Sigmoid colon (tissue), 7 donors: ENCODE results near the gene CACNA1A. TPM values are rescaled to one million over a fixed set of nuclear protein-coding genes. Genes with fewer than 3 reads are reported as not detected.

Experiments used
- DNase-seq: peaks from one replicate; pipeline ENCODE4 v3.0.0-alpha.2; 2019
- H3K27ac ChIP-seq, 4 donors: fragments of 200-600 bp; sonication (generic); one replicate each; pipeline ENCODE4 v1.5.1; 2016 to 2019; ENCODE audit warnings: mild to moderate bottlenecking in 1 of 4
- H3K27me3 ChIP-seq, 3 donors: fragments of 200-600 bp; sonication (generic); one replicate each; pipeline ENCODE4 v1.5.1; 2019; ENCODE audit warnings: mild to moderate bottlenecking in 1 of 3
- H3K36me3 ChIP-seq, 4 donors: fragments of 200-600 bp; sonication (generic); one replicate each; pipeline ENCODE4 v1.5.1; 2016 to 2019
- H3K4me1 ChIP-seq, 4 donors: fragments of 200-600 bp; sonication (generic); one replicate each; pipeline ENCODE4 v1.5.1; 2017 to 2019
- H3K4me3 ChIP-seq, 4 donors: fragments of 200-600 bp; sonication (generic); one replicate each; pipeline ENCODE4 v1.5.1; 2017 to 2019; ENCODE audit warnings: mild to moderate bottlenecking in 2 of 4, moderate library complexity in 1 of 4
- H3K9me3 ChIP-seq, 4 donors: fragments of 200-600 bp in 3 of 4; sonication (generic) in 3 of 4; one replicate each; pipeline versions ENCODE4 v1.5.1 to v1.6.1; 2013 to 2019
- EP300 ChIP-seq, 4 donors: sonication (generic); formaldehyde crosslinking; IDR thresholded peaks; one replicate each; pipeline ENCODE4 v1.6.1; 2017; ENCODE audit warnings: antibody characterized with exemption in 4 of 4
- POLR2A ChIP-seq, 2 donors: fragments of 450-650 bp; IDR thresholded peaks; one replicate each; pipeline ENCODE4 v1.6.1; 2016; ENCODE audit warnings: antibody characterized with exemption in 2 of 2, mild to moderate bottlenecking in 2 of 2, moderate library complexity in 2 of 2
- POLR2AphosphoS5 ChIP-seq, 4 donors: sonication (generic); formaldehyde crosslinking; IDR thresholded peaks; one replicate each; pipeline ENCODE4 v1.6.1; 2017; ENCODE audit warnings: antibody characterized with exemption in 4 of 4
- WGBS, 2 donors: extraction: QIAGEN DNeasy Blood & Tissue Kit; methylation state at CpG; one replicate each; pipeline ENCODE4 v1.1.7; 2013; 5-methylcytosine and 5-hydroxymethylcytosine counted together
- intact Hi-C: fragments of 100-400 bp; cut with DNase I; formaldehyde crosslinking; loops from one replicate; pipeline ENCODE4 v1.15.1; 2023
- polyA plus RNA-seq, 3 donors: library from polyadenylated mRNA; stranded (reverse); fragments of 200-250 nt; gene quantifications; one replicate each; pipeline ENCODE4 v1.2.3, GENCODE V29; 2013
- total RNA-seq, 4 donors: library from RNA; depleted of rRNA; stranded (reverse); fragments of >200 nt; gene quantifications; one replicate each; pipeline ENCODE4 v1.1.0, GENCODE V29; 2016
- TF ChIP-seq, protein P1 (sequence below), 4 experiments: fragments of 450-650 bp in 3 of 4; fragments of 200-600 bp in 1 of 4; IDR thresholded peaks; one replicate each; pipeline ENCODE4 v1.5.1; 2016 to 2019; ENCODE audit warnings: antibody characterized with exemption in 4 of 4, mild to moderate bottlenecking in 3 of 4, moderate library complexity in 2 of 4
- donor health status: healthy with polysubstance abuse.
- donor health status: Bipolar disorder and iron deficiency.
- donor health status: healthy.

Gene CACNA1A
- total and polyA plus RNA-seq, 7 donors = 0.14 to 3.6 (median 1.6) TPM; not detected in 1

DNA sequence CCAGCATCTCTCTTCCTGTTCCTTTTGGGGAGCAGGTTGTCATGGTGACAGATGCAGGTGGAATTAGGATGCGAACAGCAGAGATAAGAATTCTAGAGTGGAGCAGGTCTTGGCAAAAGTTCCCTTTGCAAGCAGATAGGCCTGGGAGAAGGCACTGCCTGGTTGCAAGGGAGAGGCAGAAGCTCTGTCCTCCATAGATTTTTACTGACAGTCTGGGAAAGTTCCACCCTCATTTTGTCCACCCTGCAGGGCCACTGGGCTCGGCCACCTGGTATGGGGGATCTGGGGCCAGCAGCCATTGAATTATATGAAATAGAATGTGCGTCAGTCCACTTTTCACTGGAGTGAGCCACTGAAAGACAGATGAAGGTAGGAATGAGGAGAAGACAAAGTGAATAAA lies 214.4 kb downstream of the CACNA1A start:
- WGBS, 2 donors = 76 to 90% methylated on average over 3 of the region's 3 CpGs
- TF ChIP-seq, protein P1, sequence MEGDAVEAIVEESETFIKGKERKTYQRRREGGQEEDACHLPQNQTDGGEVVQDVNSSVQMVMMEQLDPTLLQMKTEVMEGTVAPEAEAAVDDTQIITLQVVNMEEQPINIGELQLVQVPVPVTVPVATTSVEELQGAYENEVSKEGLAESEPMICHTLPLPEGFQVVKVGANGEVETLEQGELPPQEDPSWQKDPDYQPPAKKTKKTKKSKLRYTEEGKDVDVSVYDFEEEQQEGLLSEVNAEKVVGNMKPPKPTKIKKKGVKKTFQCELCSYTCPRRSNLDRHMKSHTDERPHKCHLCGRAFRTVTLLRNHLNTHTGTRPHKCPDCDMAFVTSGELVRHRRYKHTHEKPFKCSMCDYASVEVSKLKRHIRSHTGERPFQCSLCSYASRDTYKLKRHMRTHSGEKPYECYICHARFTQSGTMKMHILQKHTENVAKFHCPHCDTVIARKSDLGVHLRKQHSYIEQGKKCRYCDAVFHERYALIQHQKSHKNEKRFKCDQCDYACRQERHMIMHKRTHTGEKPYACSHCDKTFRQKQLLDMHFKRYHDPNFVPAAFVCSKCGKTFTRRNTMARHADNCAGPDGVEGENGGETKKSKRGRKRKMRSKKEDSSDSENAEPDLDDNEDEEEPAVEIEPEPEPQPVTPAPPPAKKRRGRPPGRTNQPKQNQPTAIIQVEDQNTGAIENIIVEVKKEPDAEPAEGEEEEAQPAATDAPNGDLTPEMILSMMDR (IDR thresholded peaks at IDR 0.05) = no peak
- TF ChIP-seq POLR2AphosphoS5 (IDR thresholded peaks at IDR 0.05) (no peak), POLR2A (IDR thresholded peaks at IDR 0.05) (no peak), EP300 (IDR thresholded peaks at IDR 0.05) (no peak)
- no peak for DNase-seq
- Histone ChIP-seq H3K9me3 (no peaks in the 10 kb centered on the region), H3K4me3 (no peak overlapping the region), H3K27ac (no peak overlapping the region), H3K27me3 (no peaks in the 10 kb centered on the region), H3K4me1 (no peaks in the 10 kb centered on the region), H3K36me3 (no peaks in the 10 kb centered on the region)
- intact Hi-C loops = no loop called here

DNA sequence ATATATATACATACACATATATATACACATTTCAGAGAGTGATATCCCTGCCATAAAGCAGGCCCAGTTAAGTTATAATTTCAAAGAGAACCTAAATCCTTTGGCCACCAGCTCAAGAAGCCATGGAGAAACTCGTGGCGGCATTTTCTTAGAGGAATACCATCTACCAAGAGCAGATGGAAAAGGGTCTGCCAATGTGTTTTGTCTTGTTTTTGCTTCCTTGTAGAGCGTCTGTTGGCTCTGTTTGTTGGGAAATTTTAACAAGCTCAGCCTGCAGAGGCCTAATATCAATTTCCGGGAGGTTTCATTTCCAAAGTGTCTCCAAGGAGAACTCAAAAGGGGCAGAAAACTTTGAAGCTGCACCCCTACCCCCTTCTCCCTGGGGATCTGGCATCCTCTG lies 215.5 kb downstream of the CACNA1A start:
- H3K27me3 ChIP-seq = no peaks in the 10 kb centered on the region
- 65 to 87% methylated on average over 4 of the region's 4 CpGs for WGBS, 2 donors
- no peak for DNase-seq
- no peak overlapping the region for H3K4me3 ChIP-seq
- no peaks in the 10 kb centered on the region for H3K36me3 ChIP-seq
- no peak overlapping the region for H3K27ac ChIP-seq
- intact Hi-C loops = no loop called here
- H3K9me3 ChIP-seq = no peaks in the 10 kb centered on the region
- no peaks in the 10 kb centered on the region for H3K4me1 ChIP-seq
- TF ChIP-seq, protein P1 (IDR thresholded peaks at IDR 0.05) = no peak
- no peak for TF ChIP-seq EP300 (IDR thresholded peaks at IDR 0.05)
- no peak for TF ChIP-seq POLR2AphosphoS5 (IDR thresholded peaks at IDR 0.05)
- no peak for TF ChIP-seq POLR2A (IDR thresholded peaks at IDR 0.05)

DNA sequence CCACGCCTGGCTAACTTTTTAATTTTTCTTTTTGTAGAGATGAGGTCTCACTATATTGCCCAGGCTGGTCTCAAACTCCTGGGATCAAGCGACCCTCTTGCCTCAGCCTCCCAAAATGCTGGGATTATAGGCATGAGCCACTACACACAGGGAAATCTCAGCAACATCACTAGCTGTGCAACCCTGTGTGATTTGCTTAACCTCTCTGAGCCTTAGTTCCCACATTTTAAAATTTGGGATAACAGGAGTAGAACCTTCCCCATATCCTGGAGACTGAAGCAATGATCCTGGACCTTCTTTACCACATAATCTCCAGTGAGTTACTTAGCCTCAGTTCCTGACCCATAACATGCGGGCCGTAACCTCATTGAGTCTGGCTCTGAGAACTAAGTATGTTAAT lies 217.0 kb downstream of the CACNA1A start:
- intact Hi-C loops = no loop called here
- no peaks in the 10 kb centered on the region for H3K36me3 ChIP-seq
- no peaks in the 10 kb centered on the region for H3K4me1 ChIP-seq
- WGBS, 2 donors = 84 to 89% methylated on average over 4 of the region's 4 CpGs
- no peaks in the 10 kb centered on the region for H3K27me3 ChIP-seq
- H3K9me3 ChIP-seq = no peaks in the 10 kb centered on the region
- DNase-seq = no peak
- TF ChIP-seq POLR2A (IDR thresholded peaks at IDR 0.05) (no peak), POLR2AphosphoS5 (IDR thresholded peaks at IDR 0.05) (no peak), EP300 (IDR thresholded peaks at IDR 0.05) (no peak)
- TF ChIP-seq, protein P1 (IDR thresholded peaks at IDR 0.05) = no peak
- H3K27ac ChIP-seq = no peak overlapping the region
- H3K4me3 ChIP-seq = no peak overlapping the region

DNA sequence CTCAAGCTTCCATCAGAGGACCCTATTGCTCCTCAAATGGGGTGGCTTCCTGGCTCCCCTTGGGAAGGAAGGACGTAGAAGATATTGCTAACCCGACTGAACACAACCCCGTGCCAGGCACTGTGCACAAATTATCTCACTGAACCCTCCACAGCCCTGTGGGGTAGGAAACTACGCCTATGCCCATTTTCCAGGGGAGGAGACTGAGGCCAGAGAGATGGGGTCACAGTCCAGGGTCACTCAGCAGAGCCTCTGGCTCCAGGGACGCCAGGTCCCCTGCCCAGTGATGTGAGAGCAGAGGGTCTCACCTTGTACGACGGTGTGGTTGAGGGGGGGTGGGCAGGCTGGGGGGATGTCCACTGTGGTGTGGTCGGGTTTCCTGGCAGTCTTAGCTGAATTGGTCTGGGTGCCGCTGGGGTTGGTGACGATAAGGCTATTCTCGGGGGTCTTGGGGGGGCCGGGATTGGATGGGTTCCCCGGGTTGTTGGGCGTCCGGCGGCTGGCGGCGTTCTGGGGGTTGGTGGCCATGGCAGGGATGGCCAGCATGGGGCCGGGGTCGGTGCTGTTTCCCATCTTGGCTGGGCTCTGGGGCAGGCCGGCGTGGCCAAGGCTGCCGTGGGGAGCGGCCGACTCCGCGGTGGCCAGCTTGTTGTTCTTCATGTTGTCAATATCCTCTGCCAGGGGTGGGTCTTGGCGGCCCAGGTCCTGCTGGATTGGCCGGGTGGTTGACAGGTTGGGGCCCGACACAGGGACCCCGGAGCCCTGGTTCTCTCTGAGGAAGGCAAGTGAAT lies 219.9 kb downstream of the CACNA1A start:
- H3K4me1 ChIP-seq = no peaks in the 10 kb centered on the region
- H3K9me3 ChIP-seq = no peaks in the 10 kb centered on the region
- H3K27me3 ChIP-seq = peaks cover 4 to 14% (median 10%) of the 10 kb centered on the region in 3 donors
- TF ChIP-seq POLR2AphosphoS5 (IDR thresholded peaks at IDR 0.05) = no peak
- no peak for DNase-seq
- no peaks in the 10 kb centered on the region for H3K36me3 ChIP-seq
- intact Hi-C loops = no loop called here
- 87 to 91% methylated on average over 31 of the region's 31 CpGs for WGBS, 2 donors
- H3K27ac ChIP-seq = no peak overlapping the region
- no peak overlapping the region for H3K4me3 ChIP-seq

DNA sequence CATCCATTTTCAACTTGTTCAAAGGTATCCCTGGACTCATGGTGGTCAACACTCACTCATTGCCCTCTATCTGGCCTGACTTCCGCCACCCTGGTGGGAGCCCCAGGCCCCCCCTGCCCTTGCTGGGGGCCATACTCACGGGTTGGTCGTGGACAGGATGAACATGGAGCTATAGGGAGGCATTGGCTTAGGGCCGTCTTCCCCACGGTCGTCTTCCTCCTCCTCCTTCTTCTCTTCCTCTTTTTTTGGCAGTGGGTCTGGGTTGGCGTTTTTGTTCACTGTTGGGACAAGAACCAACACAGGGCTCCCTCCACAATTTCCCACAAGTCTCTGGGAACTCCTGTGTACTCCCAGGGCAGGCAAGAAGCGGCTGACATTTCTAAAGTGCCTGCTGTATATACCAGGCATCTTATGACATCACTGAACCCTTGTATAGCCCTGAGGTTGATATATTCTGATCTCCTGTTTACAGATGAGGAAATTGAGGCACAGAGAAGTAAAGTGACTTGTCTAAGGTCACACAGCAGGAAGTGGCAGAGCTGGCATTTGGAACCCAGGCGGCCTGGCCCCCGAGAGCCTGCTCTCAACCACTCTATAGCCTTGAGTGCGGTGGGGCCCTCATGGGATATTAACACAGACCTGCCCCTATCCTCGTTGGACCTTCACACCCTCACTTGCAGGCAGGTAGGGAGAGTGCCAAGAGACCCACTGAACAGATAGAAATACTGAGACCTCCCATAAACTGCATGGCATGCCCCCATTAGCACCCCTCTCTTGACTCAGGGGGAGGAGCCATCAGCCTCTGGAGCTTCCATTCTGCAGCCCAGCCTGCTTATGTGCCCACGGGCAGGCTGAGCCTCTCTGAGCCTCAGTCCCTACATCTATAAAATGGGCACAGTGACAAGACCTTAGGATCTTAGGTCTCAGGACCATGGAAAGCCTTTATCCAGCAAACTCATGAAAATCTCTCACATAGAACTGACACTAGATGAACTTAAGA lies 221.1 kb downstream of the CACNA1A start:
- no peaks in the 10 kb centered on the region for H3K36me3 ChIP-seq
- intact Hi-C loops = no loop called here
- no peaks in the 10 kb centered on the region for H3K4me1 ChIP-seq
- H3K27ac ChIP-seq = no peak overlapping the region
- 38 to 45% methylated on average over 13 of the region's 13 CpGs for WGBS, 2 donors
- peaks cover 4 to 16% (median 10%) of the 10 kb centered on the region in 3 donors for H3K27me3 ChIP-seq
- no peak overlapping the region for H3K4me3 ChIP-seq
- TF ChIP-seq POLR2A (IDR thresholded peaks at IDR 0.05) = no peak
- TF ChIP-seq, protein P1 (IDR thresholded peaks at IDR 0.05) = no peak
- TF ChIP-seq EP300 (IDR thresholded peaks at IDR 0.05) = no peak
- no peaks in the 10 kb centered on the region for H3K9me3 ChIP-seq
- no peak for DNase-seq
